GM21737 (cell line): ENCODE results near the gene EFCAB10.

Experiments
- ATAC-seq: cut with Tn5 transposase; IDR thresholded peaks from one replicate; pipeline ENCODE4 v1.9.1; 2021; ENCODE audit warnings: mild to moderate bottlenecking, moderate library complexity; ENCODE audit not compliant: unreplicated experiment

EFCAB10 gene

DNA sequence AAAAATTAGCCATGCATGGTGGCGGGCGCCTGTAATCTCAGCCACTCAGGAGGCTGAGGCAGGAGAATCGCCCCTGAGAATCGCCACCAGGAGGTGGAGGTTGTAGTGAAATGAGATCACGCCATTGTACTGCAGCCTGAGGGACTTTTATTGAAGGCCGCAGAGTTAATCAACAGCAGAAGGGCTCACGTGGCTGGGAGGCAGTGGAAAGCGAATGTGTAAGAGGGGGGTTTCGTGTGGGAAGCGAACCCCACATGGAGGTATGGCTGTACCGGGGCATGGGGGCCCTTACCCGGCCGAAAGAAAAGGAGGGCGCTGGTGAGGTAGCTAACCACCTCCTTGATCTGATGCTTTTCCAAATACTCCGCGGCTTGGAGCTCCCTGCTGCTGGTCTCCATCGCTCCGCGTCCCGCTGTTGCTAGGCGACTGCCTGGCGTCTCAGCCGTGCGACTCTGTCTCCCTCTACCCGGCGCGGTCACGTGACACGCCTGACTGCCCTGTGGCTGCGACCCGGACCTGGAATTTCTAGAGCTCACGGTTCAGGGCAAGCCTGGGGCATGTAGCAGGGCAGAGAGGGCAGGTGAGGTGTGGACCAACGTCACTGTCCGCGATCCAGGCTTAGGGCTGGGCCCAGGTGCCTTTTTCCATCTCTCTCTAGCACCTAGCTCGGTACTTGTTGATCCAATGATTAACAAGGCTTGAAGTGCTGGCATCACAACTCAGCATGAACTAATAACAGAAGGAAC, at the start of gene EFCAB10:
Gene EFCAB10, minus strand, starts transcription at position 428 of the 746 bp plus-strand sequence. Its CDS starts 30 bp downstream, at position 398.
- ATAC-seq: peak; percentile 74

DNA sequence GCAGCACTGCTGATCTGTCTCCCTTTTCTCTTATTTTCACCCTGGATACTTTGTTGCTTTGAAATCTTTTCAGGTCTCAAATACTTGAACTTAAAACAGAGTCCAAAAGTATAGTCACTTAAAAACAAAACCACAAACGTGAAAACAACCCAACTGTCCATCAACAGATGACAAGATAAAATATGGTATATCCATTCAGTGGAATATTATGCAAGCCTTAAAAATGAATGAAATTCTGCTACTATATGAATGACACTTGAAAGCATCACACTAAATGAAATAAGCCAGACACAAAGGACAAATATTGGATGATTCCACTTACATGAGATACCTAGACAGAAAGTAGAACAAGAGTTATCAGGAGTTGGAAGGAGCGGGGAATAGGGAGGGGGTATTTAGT, 44.7 kb upstream of the EFCAB10 start:
- no peak for ATAC-seq

DNA sequence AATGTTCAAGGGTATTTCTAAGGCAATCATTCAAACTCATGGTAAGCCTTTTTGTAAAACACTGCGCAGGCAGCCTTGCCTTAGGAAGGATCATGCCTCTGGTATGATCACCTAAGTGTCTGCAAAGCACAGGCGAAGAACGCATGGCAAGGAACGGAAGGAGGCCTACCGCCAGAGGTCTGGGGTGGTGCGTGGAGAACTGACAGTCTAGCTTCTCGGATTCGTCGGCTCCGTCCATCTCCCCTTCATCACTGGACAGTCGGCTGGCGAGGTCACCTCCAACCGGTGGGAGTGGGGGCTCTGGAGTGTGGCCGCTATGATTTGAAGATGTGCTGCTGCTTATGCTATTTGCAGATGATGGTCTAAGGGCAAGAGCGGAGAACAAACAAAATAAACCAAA, 42.6 kb upstream of the EFCAB10 start:
- ATAC-seq: no peak

DNA sequence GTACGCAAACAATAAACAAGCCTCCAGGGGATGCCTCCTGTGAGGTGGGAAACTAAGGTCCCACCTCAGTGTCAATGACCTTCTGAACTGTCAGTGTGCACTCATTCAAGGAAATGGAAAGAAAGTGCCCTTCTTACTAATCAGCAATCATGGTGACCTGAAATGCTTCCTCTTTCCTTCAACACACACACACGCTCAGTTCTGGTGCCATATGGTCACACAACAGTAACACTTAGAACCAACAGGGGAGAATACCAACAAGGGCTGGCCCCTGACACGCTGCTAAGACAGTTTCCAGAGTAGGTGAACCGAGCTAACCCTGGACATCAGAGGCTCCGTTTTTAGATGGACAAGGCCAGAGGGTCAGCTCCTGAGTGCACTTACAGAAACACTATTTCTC, 42.1 kb upstream of the EFCAB10 start:
- no peak for ATAC-seq

- ATAC-seq: no peak
Observed at GRCh38 chr7:105622106-105622731, 40.9 kb upstream of the EFCAB10 start.

GRCh38 chr7:105621617-105622016, 40.3 kb upstream of the EFCAB10 start:
- no peak for ATAC-seq

DNA sequence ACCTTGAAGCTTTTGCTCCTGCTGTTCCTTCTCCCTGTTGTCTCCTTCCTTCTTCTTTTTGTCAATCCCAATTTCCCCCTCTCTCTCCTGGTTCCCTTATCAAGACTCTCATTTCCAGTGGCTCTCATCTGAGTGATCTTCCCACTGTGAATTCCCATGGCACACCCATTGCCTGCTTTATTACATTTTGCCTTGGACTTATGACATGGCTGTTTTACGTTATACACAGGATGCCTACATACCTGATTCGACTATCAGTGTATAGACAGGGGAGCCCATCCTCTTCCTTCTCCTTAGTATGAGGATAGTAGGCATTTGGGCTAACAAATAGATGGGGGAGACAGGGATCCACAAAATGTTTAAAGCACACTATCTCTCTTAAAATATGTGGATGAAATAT, 39.9 kb upstream of the EFCAB10 start:
- no peak for ATAC-seq

DNA sequence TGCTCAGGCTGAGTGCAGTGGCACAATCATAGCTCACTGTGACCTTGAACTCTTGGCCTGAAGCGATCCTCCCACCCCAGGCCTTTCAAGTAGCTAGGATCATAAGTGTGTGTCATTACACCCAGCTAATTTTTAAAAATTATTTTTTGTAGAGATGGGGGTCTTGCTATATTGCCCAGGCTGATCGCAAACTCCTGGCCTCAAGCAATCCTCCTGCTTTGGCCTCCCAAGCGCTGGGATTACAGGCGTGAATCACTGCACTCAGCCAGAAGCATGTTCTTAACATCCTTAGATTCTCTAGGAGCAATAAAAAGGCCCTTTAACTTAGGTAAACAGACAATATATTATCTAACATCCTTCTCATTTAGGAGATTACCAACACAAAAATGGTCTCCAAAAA, 38.3 kb upstream of the EFCAB10 start:
- no peak for ATAC-seq

- no peak for ATAC-seq
Observed at GRCh38 chr7:105618016-105618296, 36.7 kb upstream of the EFCAB10 start.

GRCh38 chr7:105617280-105618015, 36.2 kb upstream of the EFCAB10 start:
- no peak for ATAC-seq

GRCh38 chr7:105614341-105614840, 33.1 kb upstream of the EFCAB10 start:
- ATAC-seq: no peak

DNA sequence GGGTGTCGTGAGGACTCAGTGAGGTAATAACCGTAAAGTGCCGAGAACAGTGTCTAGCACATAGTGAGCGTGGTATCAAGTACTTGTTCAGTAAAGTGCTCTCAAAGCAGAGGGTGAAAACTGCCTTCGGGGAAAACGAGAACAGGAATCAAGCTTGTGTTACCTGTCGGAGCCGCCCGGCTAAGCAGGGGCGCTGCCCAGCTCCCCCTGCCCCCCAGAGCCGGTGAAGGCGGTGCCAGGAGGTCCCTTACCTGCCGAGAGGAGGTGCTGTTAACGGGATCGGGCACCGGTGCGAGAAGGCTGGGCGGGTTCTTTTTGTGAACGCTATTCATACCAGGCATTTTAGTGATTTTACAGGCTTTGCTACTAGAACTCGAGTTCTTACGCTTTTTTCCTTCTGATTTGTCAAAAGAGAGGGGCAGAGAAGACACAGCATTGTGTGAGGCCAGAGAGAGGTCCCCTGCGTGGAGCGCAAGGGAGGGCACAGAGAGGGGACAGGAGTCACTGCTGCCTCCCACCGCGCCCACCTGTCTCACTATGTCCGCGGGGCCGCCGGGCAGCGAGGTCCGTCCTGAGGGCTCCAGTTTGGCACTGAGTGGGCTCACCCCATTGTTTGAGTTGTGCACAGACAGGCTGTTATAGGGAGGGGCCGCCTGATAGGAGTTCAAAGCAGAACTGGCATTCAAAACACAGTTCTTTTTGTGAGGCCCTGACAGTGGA, 32.5 kb upstream of the EFCAB10 start:
- ATAC-seq: no peak

DNA sequence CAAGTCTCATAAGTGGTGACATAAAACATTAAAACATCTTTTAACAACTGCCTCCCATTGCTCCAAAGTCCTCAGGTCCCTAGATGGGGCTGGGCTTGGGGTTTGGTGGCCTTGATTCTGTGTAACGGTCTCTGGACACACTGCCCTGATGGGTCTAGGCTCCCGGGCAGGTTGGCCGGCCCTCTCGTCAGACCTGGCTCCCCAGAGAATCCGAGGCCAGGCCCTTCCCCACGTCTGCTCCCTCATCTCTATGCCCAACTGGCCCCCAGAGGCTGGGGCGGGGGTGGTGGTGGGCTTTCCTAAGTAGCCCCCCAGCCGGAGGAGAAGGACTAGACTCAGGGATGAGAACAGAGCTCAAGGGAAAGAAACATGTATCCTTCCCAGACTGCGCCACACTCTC, 31.5 kb upstream of the EFCAB10 start:
- no peak for ATAC-seq

- ATAC-seq: no peak
Observed at GRCh38 chr7:105611856-105612775, 30.8 kb upstream of the EFCAB10 start.

GRCh38 chr7:105610165-105610930, 29.1 kb upstream of the EFCAB10 start:
- no peak for ATAC-seq

DNA sequence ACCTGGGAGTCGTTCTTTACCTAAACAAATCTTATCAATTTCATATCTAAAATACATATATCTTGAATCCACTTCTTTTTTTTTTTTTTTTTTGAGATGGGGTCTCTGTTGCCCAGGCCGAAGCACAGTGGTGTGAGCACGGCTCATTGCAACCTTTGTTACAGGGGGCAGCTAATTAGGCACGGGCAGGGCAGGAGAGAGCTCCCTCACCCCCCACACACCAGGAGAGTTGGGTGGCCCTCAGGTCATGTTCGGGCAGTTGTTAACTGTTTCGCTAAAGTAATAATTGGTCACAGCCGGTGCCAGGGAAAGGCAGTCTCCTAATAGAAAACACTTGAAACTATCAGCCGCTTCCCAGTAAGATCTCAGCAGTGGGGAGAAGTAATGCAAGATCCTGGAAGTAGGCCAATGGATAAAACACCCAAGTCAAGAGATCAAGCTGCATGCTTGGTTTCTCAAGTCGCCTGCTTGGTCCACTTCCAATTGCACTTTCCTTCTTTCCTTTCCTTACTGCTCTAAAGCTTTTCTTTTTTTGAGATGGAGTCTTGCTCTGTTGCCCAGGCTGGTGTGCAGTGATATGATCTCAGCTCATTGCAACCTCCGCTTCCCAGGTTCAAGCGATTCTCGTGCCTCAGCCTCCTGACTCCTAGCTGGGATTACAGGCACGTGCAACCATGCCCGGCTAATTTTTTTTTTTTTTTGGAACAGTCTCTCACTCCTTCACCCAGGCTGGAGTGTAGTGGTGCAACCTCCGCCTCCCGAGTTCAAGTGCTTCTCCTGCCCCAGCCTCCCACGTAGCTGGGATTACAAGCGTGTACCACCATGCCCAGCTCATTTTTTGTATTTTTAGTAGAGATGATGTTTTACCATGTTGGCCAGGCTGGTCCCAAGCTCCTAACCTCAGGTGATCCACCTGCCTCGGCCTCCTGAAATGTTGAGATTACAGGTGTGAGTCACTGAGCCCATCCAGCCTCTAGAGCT, 21.3 kb upstream of the EFCAB10 start:
- no peak for ATAC-seq

DNA sequence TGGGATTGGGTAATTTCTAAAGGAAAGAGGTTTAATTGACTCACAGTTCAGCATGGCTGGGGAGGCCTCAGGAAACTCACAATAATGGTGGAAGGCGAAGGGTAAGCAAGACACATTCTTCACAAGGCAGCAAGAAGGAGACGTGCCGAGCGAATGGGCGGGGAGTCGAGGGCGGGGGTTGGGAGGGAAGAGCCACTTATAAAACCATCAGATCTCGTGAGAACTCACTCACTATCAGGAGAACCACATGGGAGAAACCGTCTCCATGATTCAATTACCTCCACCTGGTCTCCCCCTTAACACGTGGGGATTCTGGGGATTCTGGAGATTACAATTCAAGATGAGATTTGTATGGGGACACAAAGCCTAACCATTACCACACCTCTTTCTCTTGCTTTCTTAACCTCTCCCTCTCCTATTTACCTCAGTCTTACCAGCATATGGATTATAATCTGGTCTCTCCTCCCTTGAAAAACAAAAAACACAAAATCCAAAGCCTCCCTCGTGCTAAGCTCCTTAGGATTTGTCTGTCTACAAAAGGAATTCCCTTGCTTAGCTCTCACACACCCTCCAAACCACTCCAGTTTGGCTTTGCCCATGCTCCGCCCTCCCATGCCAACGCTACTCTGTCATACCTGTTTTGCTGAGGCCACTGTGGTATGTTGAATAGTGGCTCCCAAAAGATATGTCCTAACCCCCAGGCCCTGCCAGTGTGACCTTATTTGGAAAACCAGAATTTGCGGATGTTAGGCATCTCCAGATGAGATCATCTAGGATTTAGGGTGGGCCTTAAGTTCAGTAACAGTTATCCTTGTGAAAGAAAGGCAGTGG, 19.6 kb upstream of the EFCAB10 start:
- no peak for ATAC-seq
